GM21619 (cell line): ENCODE data around the gene TBX3.
"Not testable (repeated sequence)": the region's sequence is repeated elsewhere in the genome, so short reads cannot be mapped to it uniquely, and the experiment has no call there.

Experiments used
- ATAC-seq: cut with Tn5 transposase; IDR thresholded peaks from one replicate; pipeline ENCODE4 v1.9.1; 2021; ENCODE audit not compliant: unreplicated experiment

The TBX3 gene

GRCh38 chr12:114684098-114684869 lies at the start of gene TBX3:
Gene TBX3 (minus strand): TSS chr12:114684175. CDS start chr12:114683200, 975 bp downstream.
- no peak for ATAC-seq

GRCh38 chr12:114732426-114733030 lies 48.6 kb upstream of the TBX3 start:
- ATAC-seq = no peak

- no peak for ATAC-seq
These were observed 45.8 kb upstream of the TBX3 start for GRCh38 chr12:114729731-114730130.

GRCh38 chr12:114726092-114726710 lies 42.2 kb upstream of the TBX3 start:
- no peak for ATAC-seq

GRCh38 chr12:114722176-114722575 lies 38.2 kb upstream of the TBX3 start:
- ATAC-seq = not testable (repeated sequence)

GRCh38 chr12:114721266-114721665 lies 37.3 kb upstream of the TBX3 start:
- no peak for ATAC-seq

- ATAC-seq = no peak
These were observed 29.7 kb upstream of the TBX3 start for GRCh38 chr12:114713466-114714215.

GRCh38 chr12:114711689-114712152 lies 27.7 kb upstream of the TBX3 start:
- ATAC-seq = no peak

- no peak for ATAC-seq
These were observed 26.2 kb upstream of the TBX3 start for GRCh38 chr12:114710151-114710550.

GRCh38 chr12:114709112-114709511 lies 25.1 kb upstream of the TBX3 start:
- ATAC-seq = no peak

- ATAC-seq = not testable (repeated sequence)
These were observed 24.6 kb upstream of the TBX3 start for GRCh38 chr12:114708598-114708997.

GRCh38 chr12:114704096-114704495 lies 20.1 kb upstream of the TBX3 start:
- no peak for ATAC-seq

- no peak for ATAC-seq
These were observed 19.1 kb upstream of the TBX3 start for GRCh38 chr12:114703060-114703493.

- no peak for ATAC-seq
These were observed 18.5 kb upstream of the TBX3 start for GRCh38 chr12:114702462-114702861.

- no peak for ATAC-seq
These were observed 17.6 kb upstream of the TBX3 start for GRCh38 chr12:114701553-114701952.

- ATAC-seq = no peak
These were observed 17.1 kb upstream of the TBX3 start for GRCh38 chr12:114701104-114701414.

- no peak for ATAC-seq
These were observed 16.6 kb upstream of the TBX3 start for GRCh38 chr12:114700392-114701103.

GRCh38 chr12:114698566-114699163 lies 14.7 kb upstream of the TBX3 start:
- no peak for ATAC-seq

GRCh38 chr12:114697741-114698565 lies 14.0 kb upstream of the TBX3 start:
- no peak for ATAC-seq
